SK-N-SH (cell line): ENCODE measurements around the gene EPHA3. TPM values are rescaled to one million over a fixed set of nuclear protein-coding genes. Genes with fewer than 3 reads are reported as not detected.

Experiments used
- CTCF ChIA-PET: fragments of 300-600, 350-600 bp; formaldehyde crosslinking; extraction: SDS; loops from one replicate; lab custom pipeline; 2021; lab: Yijun Ruan, JAX
- POLR2A ChIA-PET: fragments of 350-600 bp; sonication (Branson Sonifier 250); formaldehyde crosslinking; extraction: SDS; loops from one replicate; lab custom pipeline; 2020; ENCODE audit warnings: antibody characterized with exemption, inconsistent platforms; lab: Yijun Ruan, JAX
- DNase-seq: peaks from one replicate; pipeline ENCODE4 v3.0.0; 2012
- H2AFZ ChIP-seq: fragments of 200-600 bp; sonication (generic); 2 replicates; pipeline ENCODE4 v1.8.1; 2016; ENCODE audit warnings: antibody characterized with exemption, mild to moderate bottlenecking, low read depth
- H3F3A ChIP-seq: fragments of 200-600 bp; sonication (generic); replicated peaks from 2 replicates; pipeline ENCODE3; 2016; ENCODE audit warnings: antibody characterized with exemption, mild to moderate bottlenecking; ENCODE audit not compliant: insufficient read depth
- H3K27ac ChIP-seq, 2 experiments: fragments of 200-500 bp in 1 of 2; fragments of 200-600 bp in 1 of 2; sonication (Bioruptor generic) in 1 of 2; sonication (generic), shearing (Covaris generic) in 1 of 2; 2 replicates each; pipeline versions ENCODE4 v1.5.1 to v1.6.1; 2014 to 2016; ENCODE audit warnings: low read depth in 2 of 2, inconsistent platforms in 1 of 2, low read length in 1 of 2, mild to moderate bottlenecking in 1 of 2, mixed read lengths in 1 of 2
- H3K27me3 ChIP-seq: fragments of 200-600 bp; sonication (generic), shearing (Covaris generic); 2 replicates; pipeline ENCODE4 v1.6.1; 2016; ENCODE audit warnings: mixed run types; ENCODE audit not compliant: insufficient read depth
- H3K36me3 ChIP-seq, 2 experiments: fragments of 200-500 bp in 1 of 2; fragments of 200-600 bp in 1 of 2; sonication (Bioruptor generic) in 1 of 2; sonication (generic) in 1 of 2; replicated peaks in 1 of 2; 2 replicates each; pipeline versions ENCODE3 to v1.5.1; 2014 to 2016; ENCODE audit warnings: low read length in 1 of 2, mild to moderate bottlenecking in 1 of 2; ENCODE audit not compliant: insufficient read depth in 2 of 2, control insufficient read depth in 1 of 2
- H3K4me1 ChIP-seq, 2 experiments: fragments of 200-500 bp in 1 of 2; fragments of 200-600 bp in 1 of 2; sonication (Bioruptor generic) in 1 of 2; sonication (generic), shearing (Covaris generic) in 1 of 2; 2 replicates each; pipeline versions ENCODE4 v1.5.1 to v1.6.1; 2014 to 2016; ENCODE audit warnings: low read depth in 1 of 2, low read length in 1 of 2, mixed run types in 1 of 2; ENCODE audit not compliant: insufficient read depth in 2 of 2, control insufficient read depth in 1 of 2
- H3K4me2 ChIP-seq: fragments of 200-600 bp; sonication (generic), shearing (Covaris generic); 2 replicates; pipeline ENCODE4 v1.6.1; 2017; ENCODE audit warnings: mixed run types
- H3K4me3 ChIP-seq, 2 experiments: fragments of 200-500 bp in 1 of 2; fragments of 200-600 bp in 1 of 2; sonication (Bioruptor generic) in 1 of 2; sonication (generic), shearing (Covaris generic) in 1 of 2; 2 replicates each; pipeline versions ENCODE4 v1.5.1 to v1.8.1; 2014 to 2016; ENCODE audit warnings: low read depth in 2 of 2, inconsistent platforms in 1 of 2, low read length in 1 of 2, mild to moderate bottlenecking in 1 of 2, mixed read lengths in 1 of 2, moderate library complexity in 1 of 2
- H3K79me2 ChIP-seq: fragments of 200-600 bp; sonication (generic); 2 replicates; pipeline ENCODE4 v1.8.1; 2017; ENCODE audit warnings: mild to moderate bottlenecking; ENCODE audit not compliant: insufficient read depth
- H3K9ac ChIP-seq: fragments of 200-600 bp; sonication (generic); 2 replicates; pipeline ENCODE4 v1.6.1; 2017; ENCODE audit warnings: mixed run types
- H3K9me2 ChIP-seq: fragments of 200-600 bp; sonication (generic); 2 replicates; pipeline ENCODE4 v1.6.1; 2017; ENCODE audit warnings: mixed run types
- H3K9me3 ChIP-seq: fragments of 200-600 bp; sonication (generic); 2 replicates; pipeline ENCODE4 v1.6.1; 2017; ENCODE audit warnings: mixed run types, mild to moderate bottlenecking, moderate library complexity
- H4K20me1 ChIP-seq: fragments of 200-600 bp; sonication (generic); 2 replicates; pipeline ENCODE4 v1.6.1; 2017; ENCODE audit warnings: mild to moderate bottlenecking, mixed run types; ENCODE audit not compliant: insufficient read depth
- EP300 ChIP-seq, 2 experiments: IDR thresholded peaks; 2 replicates each; pipeline versions ENCODE4 v1.4.0 to v1.6.1; 2012; ENCODE audit warnings: borderline replicate concordance in 1 of 2, low read depth in 1 of 2, low read length in 1 of 2
- GATA2 ChIP-seq: sonication (generic); formaldehyde crosslinking; IDR thresholded peaks from 2 replicates; pipeline ENCODE4 v1.5.0; 2020; ENCODE audit warnings: mild to moderate bottlenecking, missing genetic modification reagents
- MXI1 ChIP-seq: IDR thresholded peaks from 2 replicates; pipeline ENCODE4 v1.6.1; 2012; ENCODE audit warnings: mild to moderate bottlenecking, low read depth, low read length, improper control_type of control experiment
- NFIC ChIP-seq: IDR thresholded peaks from 2 replicates; pipeline ENCODE4 v1.4.0; 2012; ENCODE audit warnings: borderline replicate concordance
- NRF1 ChIP-seq: IDR thresholded peaks from 2 replicates; pipeline ENCODE4 v1.6.1; 2012; ENCODE audit warnings: low read depth, mild to moderate bottlenecking, low read length
- POLR2AphosphoS5 ChIP-seq: IDR thresholded peaks from 2 replicates; pipeline ENCODE4 v1.6.1; 2012; ENCODE audit warnings: low read depth, low read length
- RFX5 ChIP-seq: IDR thresholded peaks from 2 replicates; pipeline ENCODE4 v1.6.1; 2012; ENCODE audit warnings: mild to moderate bottlenecking, improper control_type of control experiment, low read length
- SMC3 ChIP-seq: IDR thresholded peaks from 2 replicates; pipeline ENCODE4 v1.6.1; 2012; ENCODE audit warnings: low read depth, low read length, improper control_type of control experiment
- TAF1 ChIP-seq: IDR thresholded peaks from 2 replicates; pipeline ENCODE4 v1.6.1; 2012; ENCODE audit warnings: low read depth, mild to moderate bottlenecking, low read length, moderate library complexity, borderline replicate concordance
- TEAD4 ChIP-seq: IDR thresholded peaks from 2 replicates; pipeline ENCODE4 v1.4.0; 2012; ENCODE audit warnings: mild to moderate bottlenecking, borderline replicate concordance; ENCODE audit not compliant: insufficient read depth
- WGBS: methylation state at CpG from one replicate; pipeline ENCODE4 v1.1.6; 2017; ENCODE audit warnings: low lambda C conversion rate; 5-methylcytosine and 5-hydroxymethylcytosine counted together
- polyA plus RNA-seq, 3 experiments: library from polyadenylated mRNA; depleted of rRNA; stranded (reverse); fragments of >200 nt; gene quantifications; 2 replicates each; pipeline ENCODE4 v1.2.3, GENCODE V29; 2012
- TF ChIP-seq, protein P1 (sequence below): fragments of 200-600 bp; sonication (generic); IDR thresholded peaks from 2 replicates; pipeline ENCODE4 v1.6.1; 2017; ENCODE audit warnings: antibody characterized with exemption, mild to moderate bottlenecking, moderate library complexity
- TF ChIP-seq, protein P2 (sequence below): IDR thresholded peaks from 2 replicates; pipeline ENCODE4 v1.4.0; 2012; ENCODE audit warnings: low read depth, borderline replicate concordance
- TF ChIP-seq, protein P3 (sequence below): fragments of 150-350 bp; IDR thresholded peaks from 2 replicates; pipeline ENCODE4 v1.6.1; 2016; ENCODE audit warnings: mild to moderate bottlenecking, low read depth, low read length
- TF ChIP-seq, protein P4 (sequence below): IDR thresholded peaks from 2 replicates; pipeline ENCODE4 v1.4.0; 2012; ENCODE audit warnings: low read depth

EPHA3 gene
- polyA plus RNA-seq, 1 of the 3 experiments (the other 2 are of a cell fraction), result not detected

DNA sequence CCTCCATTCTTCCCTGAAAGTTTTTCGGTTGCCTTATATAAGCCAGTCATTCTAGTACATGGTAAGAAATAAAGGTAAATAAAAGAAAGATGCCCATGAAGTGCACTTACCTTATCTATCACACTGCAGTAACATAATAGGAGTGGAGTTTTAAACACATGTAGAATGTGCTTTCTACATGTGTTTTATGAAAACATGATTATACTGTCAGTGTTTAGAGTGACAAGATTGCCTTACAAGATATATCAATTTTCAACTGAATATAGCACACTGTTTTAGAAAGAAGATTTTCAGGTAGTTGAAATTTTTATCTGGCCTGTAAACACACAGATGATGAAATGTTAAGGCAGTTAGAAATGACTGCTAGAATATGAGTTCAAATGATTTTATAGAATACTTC lies 219.6 kb downstream of the EPHA3 start:
- CTCF ChIA-PET, result no interaction called here
- DNase-seq, result no peak
- Histone ChIP-seq H3K27me3 (no peaks in the 10 kb centered on the region; the same call in 1 of the 2 replicates), H3K9me2 (no peaks in the 10 kb centered on the region), H3K79me2 (no peaks in the 10 kb centered on the region), H3K36me3 (no peaks in the 10 kb centered on the region), H3F3A (no peaks in the 10 kb centered on the region), H3K27ac (no peak overlapping the region), H3K4me3 (no peak overlapping the region), H2AFZ (no peak overlapping the region), H3K9me3 (no peaks in the 10 kb centered on the region), H4K20me1 (no peaks in the 10 kb centered on the region), H3K4me1 (no peaks in the 10 kb centered on the region), H3K4me2 (no peak overlapping the region), H3K9ac (no peak overlapping the region)
- WGBS, result 0% methylated on average over 1 of the region's 1 CpG
- TF ChIP-seq EP300 (IDR thresholded peaks at IDR 0.05; ENCODE audit: borderline replicate concordance in 1 of 2, low read depth in 1 of 2, low read length in 1 of 2), result no peak
- TF ChIP-seq, protein P1, sequence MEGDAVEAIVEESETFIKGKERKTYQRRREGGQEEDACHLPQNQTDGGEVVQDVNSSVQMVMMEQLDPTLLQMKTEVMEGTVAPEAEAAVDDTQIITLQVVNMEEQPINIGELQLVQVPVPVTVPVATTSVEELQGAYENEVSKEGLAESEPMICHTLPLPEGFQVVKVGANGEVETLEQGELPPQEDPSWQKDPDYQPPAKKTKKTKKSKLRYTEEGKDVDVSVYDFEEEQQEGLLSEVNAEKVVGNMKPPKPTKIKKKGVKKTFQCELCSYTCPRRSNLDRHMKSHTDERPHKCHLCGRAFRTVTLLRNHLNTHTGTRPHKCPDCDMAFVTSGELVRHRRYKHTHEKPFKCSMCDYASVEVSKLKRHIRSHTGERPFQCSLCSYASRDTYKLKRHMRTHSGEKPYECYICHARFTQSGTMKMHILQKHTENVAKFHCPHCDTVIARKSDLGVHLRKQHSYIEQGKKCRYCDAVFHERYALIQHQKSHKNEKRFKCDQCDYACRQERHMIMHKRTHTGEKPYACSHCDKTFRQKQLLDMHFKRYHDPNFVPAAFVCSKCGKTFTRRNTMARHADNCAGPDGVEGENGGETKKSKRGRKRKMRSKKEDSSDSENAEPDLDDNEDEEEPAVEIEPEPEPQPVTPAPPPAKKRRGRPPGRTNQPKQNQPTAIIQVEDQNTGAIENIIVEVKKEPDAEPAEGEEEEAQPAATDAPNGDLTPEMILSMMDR, result no peak
- TF ChIP-seq, protein P2, sequence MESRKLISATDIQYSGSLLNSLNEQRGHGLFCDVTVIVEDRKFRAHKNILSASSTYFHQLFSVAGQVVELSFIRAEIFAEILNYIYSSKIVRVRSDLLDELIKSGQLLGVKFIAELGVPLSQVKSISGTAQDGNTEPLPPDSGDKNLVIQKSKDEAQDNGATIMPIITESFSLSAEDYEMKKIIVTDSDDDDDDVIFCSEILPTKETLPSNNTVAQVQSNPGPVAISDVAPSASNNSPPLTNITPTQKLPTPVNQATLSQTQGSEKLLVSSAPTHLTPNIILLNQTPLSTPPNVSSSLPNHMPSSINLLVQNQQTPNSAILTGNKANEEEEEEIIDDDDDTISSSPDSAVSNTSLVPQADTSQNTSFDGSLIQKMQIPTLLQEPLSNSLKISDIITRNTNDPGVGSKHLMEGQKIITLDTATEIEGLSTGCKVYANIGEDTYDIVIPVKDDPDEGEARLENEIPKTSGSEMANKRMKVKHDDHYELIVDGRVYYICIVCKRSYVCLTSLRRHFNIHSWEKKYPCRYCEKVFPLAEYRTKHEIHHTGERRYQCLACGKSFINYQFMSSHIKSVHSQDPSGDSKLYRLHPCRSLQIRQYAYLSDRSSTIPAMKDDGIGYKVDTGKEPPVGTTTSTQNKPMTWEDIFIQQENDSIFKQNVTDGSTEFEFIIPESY, result no peak
- TF ChIP-seq TEAD4, result no peak
- TF ChIP-seq, protein P3, sequence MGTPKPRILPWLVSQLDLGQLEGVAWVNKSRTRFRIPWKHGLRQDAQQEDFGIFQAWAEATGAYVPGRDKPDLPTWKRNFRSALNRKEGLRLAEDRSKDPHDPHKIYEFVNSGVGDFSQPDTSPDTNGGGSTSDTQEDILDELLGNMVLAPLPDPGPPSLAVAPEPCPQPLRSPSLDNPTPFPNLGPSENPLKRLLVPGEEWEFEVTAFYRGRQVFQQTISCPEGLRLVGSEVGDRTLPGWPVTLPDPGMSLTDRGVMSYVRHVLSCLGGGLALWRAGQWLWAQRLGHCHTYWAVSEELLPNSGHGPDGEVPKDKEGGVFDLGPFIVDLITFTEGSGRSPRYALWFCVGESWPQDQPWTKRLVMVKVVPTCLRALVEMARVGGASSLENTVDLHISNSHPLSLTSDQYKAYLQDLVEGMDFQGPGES, result no peak
- TF ChIP-seq SMC3, result no peak
- TF ChIP-seq, protein P4, sequence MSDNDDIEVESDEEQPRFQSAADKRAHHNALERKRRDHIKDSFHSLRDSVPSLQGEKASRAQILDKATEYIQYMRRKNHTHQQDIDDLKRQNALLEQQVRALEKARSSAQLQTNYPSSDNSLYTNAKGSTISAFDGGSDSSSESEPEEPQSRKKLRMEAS, result no peak
- TF ChIP-seq GATA2 (CRISPR knock-in tag), result no peak
- TF ChIP-seq NRF1, result no peak
- no peak for TF ChIP-seq POLR2AphosphoS5
- no peak for TF ChIP-seq TAF1
- POLR2A ChIA-PET, result no interaction called here

DNA sequence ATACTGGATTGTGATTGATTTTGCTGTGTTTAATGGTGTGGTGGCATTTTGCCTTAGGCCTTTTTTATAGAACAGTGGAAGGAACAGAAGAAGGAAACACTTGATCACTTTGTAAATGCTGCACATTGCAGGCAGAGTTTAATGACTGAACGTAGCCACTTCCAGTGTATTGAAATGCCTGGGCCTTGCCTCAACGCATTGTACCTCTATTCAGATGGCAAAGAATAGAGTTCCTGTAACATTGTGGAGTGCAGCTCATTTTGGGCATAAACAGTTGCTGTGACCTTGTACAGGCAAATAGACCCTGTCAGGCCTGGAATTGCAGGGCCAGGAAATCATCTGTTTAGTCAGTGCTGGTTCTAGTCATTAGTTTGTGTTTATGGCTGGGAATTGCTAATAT lies 225.0 kb downstream of the EPHA3 start:
- Histone ChIP-seq H3K4me2 (no peak overlapping the region), H3K27me3 (no peaks in the 10 kb centered on the region; the same call in 1 of the 2 replicates), H3K4me1 (no peaks in the 10 kb centered on the region), H3K9ac (no peak overlapping the region), H3K4me3 (no peak overlapping the region), H4K20me1 (no peaks in the 10 kb centered on the region), H3K9me3 (no peaks in the 10 kb centered on the region), H3K9me2 (no peaks in the 10 kb centered on the region), H3K27ac (no peak overlapping the region), H3K79me2 (no peaks in the 10 kb centered on the region), H3K36me3 (no peaks in the 10 kb centered on the region), H2AFZ (no peak overlapping the region), H3F3A (no peaks in the 10 kb centered on the region)
- ChIA-PET POLR2A (no interaction called here), CTCF (interaction anchor here (0.8 kb wide), 1 partner anchor 106 kb away, joined by 3 read pairs; no protein-coding TSS in a partner anchor)
- DNase-seq, result no peak
- TF ChIP-seq NFIC (no peak), POLR2AphosphoS5 (no peak), RFX5 (no peak), MXI1 (no peak), TEAD4 (no peak)
- 3% methylated on average over 2 of the region's 2 CpGs for WGBS
